GM19328 (cell line): ENCODE data around the gene AAK1.

Experiments
- ATAC-seq: cut with Tn5 transposase; IDR thresholded peaks from one replicate; pipeline ENCODE4 v1.9.1; 2021; ENCODE audit warnings: mild to moderate bottlenecking, moderate library complexity; ENCODE audit not compliant: unreplicated experiment

The AAK1 gene

GRCh38 chr2:69501301-69501700, 142.2 kb downstream of the AAK1 start:
- no peak for ATAC-seq

- no peak for ATAC-seq
These were observed 143.6 kb downstream of the AAK1 start for GRCh38 chr2:69499966-69500365.

- ATAC-seq, result no peak
These were observed 144.3 kb downstream of the AAK1 start for GRCh38 chr2:69499242-69499641.

- no peak for ATAC-seq
These were observed 147.7 kb downstream of the AAK1 start for GRCh38 chr2:69495861-69496260.

- ATAC-seq, result no peak
These were observed 148.5 kb downstream of the AAK1 start for GRCh38 chr2:69495008-69495407.

GRCh38 chr2:69494126-69494525, 149.4 kb downstream of the AAK1 start:
- ATAC-seq, result no peak

- ATAC-seq, result no peak
These were observed 150.3 kb downstream of the AAK1 start for GRCh38 chr2:69493268-69493667.

GRCh38 chr2:69491864-69492263, 151.7 kb downstream of the AAK1 start:
- ATAC-seq, result no peak

- ATAC-seq, result no peak
These were observed 153.1 kb downstream of the AAK1 start for GRCh38 chr2:69490486-69490885.

- no peak for ATAC-seq
These were observed 153.7 kb downstream of the AAK1 start for GRCh38 chr2:69489793-69490192.

- ATAC-seq, result no peak
These were observed 159.8 kb downstream of the AAK1 start for GRCh38 chr2:69483696-69484095.

- no peak for ATAC-seq
These were observed 160.5 kb downstream of the AAK1 start for GRCh38 chr2:69483024-69483423.

- no peak for ATAC-seq
These were observed 161.1 kb downstream of the AAK1 start for GRCh38 chr2:69482471-69482870.

- no peak for ATAC-seq
These were observed 162.1 kb downstream of the AAK1 start for GRCh38 chr2:69481421-69481820.

- ATAC-seq, result no peak
These were observed 165.9 kb downstream of the AAK1 start for GRCh38 chr2:69477627-69478026.

GRCh38 chr2:69474688-69475087, 168.9 kb downstream of the AAK1 start:
- ATAC-seq, result no peak

GRCh38 chr2:69471793-69472192, 171.7 kb downstream of the AAK1 start:
- ATAC-seq, result no peak

- ATAC-seq, result no peak
These were observed 172.6 kb downstream of the AAK1 start for GRCh38 chr2:69470911-69471310.

- no peak for ATAC-seq
These were observed 173.8 kb downstream of the AAK1 start for GRCh38 chr2:69469784-69470183.

GRCh38 chr2:69469375-69469774, 174.2 kb downstream of the AAK1 start:
- ATAC-seq, result no peak

GRCh38 chr2:69466728-69467127, 176.8 kb downstream of the AAK1 start:
- no peak for ATAC-seq

- ATAC-seq, result no peak
These were observed 177.8 kb downstream of the AAK1 start for GRCh38 chr2:69465513-69466456.

- no peak for ATAC-seq
These were observed 179.0 kb downstream of the AAK1 start for GRCh38 chr2:69464575-69464974.
